GM15510 (cell line): ENCODE data around the gene DNAI2.

ENCODE experiments used
- POLR2A ChIP-seq: IDR thresholded peaks from 3 replicates; pipeline ENCODE4 v1.6.1; 2011; ENCODE audit warnings: borderline replicate concordance; ENCODE audit not compliant: insufficient read length; ENCODE audit errors: extremely low read depth

The DNAI2 gene

GRCh38 chr17:74305865-74306654 is 32.0 kb downstream of the DNAI2 start:
- no peak for TF ChIP-seq POLR2A

GRCh38 chr17:74307984-74308773 is 34.1 kb downstream of the DNAI2 start:
- TF ChIP-seq POLR2A = no peak

- no peak for TF ChIP-seq POLR2A
These were observed 35.9 kb downstream of the DNAI2 start for GRCh38 chr17:74309902-74310301.

GRCh38 chr17:74314877-74315276 is 40.8 kb downstream of the DNAI2 start:
- TF ChIP-seq POLR2A = no peak

GRCh38 chr17:74316220-74316619 is 42.2 kb downstream of the DNAI2 start:
- no peak for TF ChIP-seq POLR2A

GRCh38 chr17:74317071-74317470 is 43.0 kb downstream of the DNAI2 start:
- no peak for TF ChIP-seq POLR2A

- no peak for TF ChIP-seq POLR2A
These were observed 44.4 kb downstream of the DNAI2 start for GRCh38 chr17:74318391-74318790.

- no peak for TF ChIP-seq POLR2A
These were observed 50.5 kb downstream of the DNAI2 start for GRCh38 chr17:74324521-74324920.

- no peak for TF ChIP-seq POLR2A
These were observed 51.3 kb downstream of the DNAI2 start for GRCh38 chr17:74325376-74325742.

- no peak for TF ChIP-seq POLR2A
These were observed 51.8 kb downstream of the DNAI2 start, which contains the start of gene KIF19 for GRCh38 chr17:74325743-74326379. TSS of gene KIF19 (plus strand) at chr17:74326226. CDS start at chr17:74326350, 124 bp downstream.

GRCh38 chr17:74326506-74326905 is 52.5 kb downstream of the DNAI2 start:
- no peak for TF ChIP-seq POLR2A

- no peak for TF ChIP-seq POLR2A
These were observed 54.5 kb downstream of the DNAI2 start for GRCh38 chr17:74328487-74328886.

GRCh38 chr17:74329378-74329777 is 55.3 kb downstream of the DNAI2 start:
- TF ChIP-seq POLR2A = no peak

- TF ChIP-seq POLR2A = no peak
These were observed 56.4 kb downstream of the DNAI2 start for GRCh38 chr17:74330446-74330845.

GRCh38 chr17:74332017-74332650 is 58.1 kb downstream of the DNAI2 start:
- no peak for TF ChIP-seq POLR2A
